ENCODE data around the gene TMEM62.
A peak's percentile ranks its signal among the peaks of the same experiment; 100 is the strongest.

The TMEM62 gene

GRCh38 chr15:43105778-43106485 is 27.5 kb upstream of the TMEM62 start, which contains the start of gene UBR1:
TSS of gene UBR1 (minus strand) at chr15:43106038. CDS start at chr15:43106022, 16 bp downstream.
- Histone ChIP-seq H3F3A (ENCODE audit: control insufficient read depth, insufficient read depth) (no peaks in the 10 kb centered on the region), H3K27ac (ENCODE audit: low read depth, low read length) (peak within 1 kb of the TSS; percentile 61), H3K79me2 (ENCODE audit: control insufficient read depth, low read length) (peaks cover 53% of the 10 kb centered on the region), H3K36me3 (ENCODE audit: control insufficient read depth, low read length) (peaks cover 36% of the 10 kb centered on the region), H3K9me2 (replicated peaks; ENCODE audit: control insufficient read depth, low read length) (no peaks in the 10 kb centered on the region), H3K4me1 (ENCODE audit: control insufficient read depth, low read length) (peaks cover 20% of the 10 kb centered on the region), H4K20me1 (ENCODE audit: control insufficient read depth, insufficient read depth, low read depth, low read length) (no peaks in the 10 kb centered on the region), H3K4me3 (ENCODE audit: low read length) (peak within 1 kb of the TSS; percentile 91), H3K27me3 (ENCODE audit: control insufficient read depth, low read length) (no peaks in the 10 kb centered on the region), H3K4me2 (ENCODE audit: low read length) (peak within 1 kb of the TSS; percentile 82), H3K9me3 (ENCODE audit: control insufficient read depth, insufficient read depth, low read length) (no peaks in the 10 kb centered on the region)
- no peak for TF ChIP-seq CTCF (IDR thresholded peaks at IDR 0.05; ENCODE audit: low read depth, low read length, poor library complexity, severe bottlenecking)
- TF ChIP-seq EZH2phosphoT487 (IDR thresholded peaks at IDR 0.05; ENCODE audit: borderline replicate concordance, low read length) = no peak

- Histone ChIP-seq H3K27ac (ENCODE audit: low read depth, low read length) (peak overlapping the region; percentile 61), H4K20me1 (ENCODE audit: control insufficient read depth, insufficient read depth, low read depth, low read length) (no peaks in the 10 kb centered on the region)
- TF ChIP-seq CTCF (IDR thresholded peaks at IDR 0.05; ENCODE audit: low read depth, low read length, poor library complexity, severe bottlenecking) = no peak
- TF ChIP-seq EZH2phosphoT487 (IDR thresholded peaks at IDR 0.05; ENCODE audit: borderline replicate concordance, low read length) = no peak
Measured at GRCh38 chr15:43106486-43106829, 26.9 kb upstream of the TMEM62 start.

GRCh38 chr15:43107751-43108150 is 25.6 kb upstream of the TMEM62 start:
- Histone ChIP-seq H3K79me2 (ENCODE audit: control insufficient read depth, low read length) (peaks cover 37% of the 10 kb centered on the region), H3K27me3 (ENCODE audit: control insufficient read depth, low read length) (no peaks in the 10 kb centered on the region), H3K27ac (ENCODE audit: low read depth, low read length) (no peak overlapping the region), H3K4me1 (ENCODE audit: control insufficient read depth, low read length) (peaks cover 20% of the 10 kb centered on the region), H3K9me3 (ENCODE audit: control insufficient read depth, insufficient read depth, low read length) (no peaks in the 10 kb centered on the region), H3K36me3 (ENCODE audit: control insufficient read depth, low read length) (peaks cover 21% of the 10 kb centered on the region), H3K4me3 (ENCODE audit: low read length) (no peak overlapping the region), H3F3A (ENCODE audit: control insufficient read depth, insufficient read depth) (no peaks in the 10 kb centered on the region), H3K4me2 (ENCODE audit: low read length) (no peak overlapping the region), H3K9me2 (replicated peaks; ENCODE audit: control insufficient read depth, low read length) (no peaks in the 10 kb centered on the region), H4K20me1 (ENCODE audit: control insufficient read depth, insufficient read depth, low read depth, low read length) (no peaks in the 10 kb centered on the region)
- TF ChIP-seq EZH2phosphoT487 (IDR thresholded peaks at IDR 0.05; ENCODE audit: borderline replicate concordance, low read length) = no peak
- TF ChIP-seq CTCF (IDR thresholded peaks at IDR 0.05; ENCODE audit: low read depth, low read length, poor library complexity, severe bottlenecking) = no peak

More at GRCh38 chr15:43106486-43106829, 26.9 kb upstream of the TMEM62 start:
- Histone ChIP-seq H3K4me3 (ENCODE audit: low read length) (peak overlapping the region; percentile 91), H3K79me2 (ENCODE audit: control insufficient read depth, low read length) (peaks cover 48% of the 10 kb centered on the region), H3K36me3 (ENCODE audit: control insufficient read depth, low read length) (peaks cover 31% of the 10 kb centered on the region), H3F3A (ENCODE audit: control insufficient read depth, insufficient read depth) (no peaks in the 10 kb centered on the region), H3K27me3 (ENCODE audit: control insufficient read depth, low read length) (no peaks in the 10 kb centered on the region), H3K9me3 (ENCODE audit: control insufficient read depth, insufficient read depth, low read length) (no peaks in the 10 kb centered on the region), H3K4me2 (ENCODE audit: low read length) (peak overlapping the region; percentile 82), H3K9me2 (replicated peaks; ENCODE audit: control insufficient read depth, low read length) (no peaks in the 10 kb centered on the region), H3K4me1 (ENCODE audit: control insufficient read depth, low read length) (peaks cover 20% of the 10 kb centered on the region)
